GM12874 (cell line): ENCODE data around the gene MSI1.

Experiments
- CTCF ChIP-seq: IDR thresholded peaks from 2 replicates; pipeline ENCODE4 v1.5.1; 2011; ENCODE audit warnings: low read depth, mild to moderate bottlenecking, control low read depth, low read length, moderate library complexity; ENCODE audit not compliant: insufficient read depth

MSI1 gene

GRCh38 chr12:120376009-120376408 lies 7.0 kb upstream of the MSI1 start:
- TF ChIP-seq CTCF, result no peak

GRCh38 chr12:120373683-120374082 lies 4.7 kb upstream of the MSI1 start:
- no peak for TF ChIP-seq CTCF

GRCh38 chr12:120370343-120371243 lies 1.6 kb upstream of the MSI1 start:
- TF ChIP-seq CTCF, result no peak

- TF ChIP-seq CTCF, result no peak
These were observed 809 bp upstream of the MSI1 start for GRCh38 chr12:120369603-120370342.

GRCh38 chr12:120367924-120368788 lies 808 bp downstream of the MSI1 start:
- no peak for TF ChIP-seq CTCF

- peak; percentile 34; the same call in 1 of the 2 replicates for TF ChIP-seq CTCF
These were observed 1.6 kb downstream of the MSI1 start for GRCh38 chr12:120367233-120367923.
